ENCODE data around the gene CCDC50.

DNA sequence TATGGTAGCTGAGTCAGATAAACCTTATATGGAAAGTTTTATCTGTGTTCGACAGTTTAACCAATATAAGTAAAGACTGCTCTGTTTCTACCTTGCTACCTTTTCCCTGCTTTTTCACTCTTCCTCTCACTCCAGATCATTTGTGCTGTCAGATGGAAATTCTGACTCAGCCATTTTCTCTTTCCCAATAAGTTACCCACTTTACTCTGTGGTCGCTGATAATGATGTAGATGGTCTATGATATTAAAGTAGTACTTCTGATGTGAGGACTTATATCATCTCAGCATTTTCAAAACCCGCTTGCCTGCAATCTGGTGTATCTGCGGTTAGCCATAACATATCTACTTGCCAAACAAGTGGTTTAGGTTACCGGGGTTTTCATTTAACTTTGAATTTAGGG, 16.1 kb downstream of the CCDC50 start:
- TF ChIP-seq POLR2A (IDR thresholded peaks at IDR 0.05; ENCODE audit: low read length) (no peak), GATA1 (IDR thresholded peaks at IDR 0.05; ENCODE audit: low read depth, low read length) (no peak)
